T-helper 2 cell treated with Interferon-gamma antibody and Interleukin-4, amounts not matched to agents 100 ng/mL and 5 ng/mL, for 36 hours (primary cell): ENCODE data around the gene TRIP11. TPM values are rescaled to one million over a fixed set of nuclear protein-coding genes. Genes with fewer than 3 reads are reported as not detected.

ENCODE experiments used
- intact Hi-C: fragments of 100-400 bp; cut with micrococcal nuclease; formaldehyde crosslinking; loops from one replicate; pipeline ENCODE4 v1.15.1; 2023
- total RNA-seq: library from RNA; stranded (reverse); gene quantifications from 2 replicates; pipeline ENCODE4 v1.2.3, GENCODE V29; 2022

The TRIP11 gene
- 44.2 and 44.7 TPM in 2 replicates for total RNA-seq

GRCh38 chr14:92039719-92040430 is at the start of gene TRIP11:
TSS of gene TRIP11 (minus strand) at chr14:92040059. CDS start at chr14:92039685, 374 bp downstream.
- intact Hi-C loops = loop anchor here (1.0 to 10.0 kb wide), 6 partner anchors 66 to 755 kb away; partner anchors contain the start of genes ATXN3, CPSF2, GOLGA5 and NDUFB1

DNA sequence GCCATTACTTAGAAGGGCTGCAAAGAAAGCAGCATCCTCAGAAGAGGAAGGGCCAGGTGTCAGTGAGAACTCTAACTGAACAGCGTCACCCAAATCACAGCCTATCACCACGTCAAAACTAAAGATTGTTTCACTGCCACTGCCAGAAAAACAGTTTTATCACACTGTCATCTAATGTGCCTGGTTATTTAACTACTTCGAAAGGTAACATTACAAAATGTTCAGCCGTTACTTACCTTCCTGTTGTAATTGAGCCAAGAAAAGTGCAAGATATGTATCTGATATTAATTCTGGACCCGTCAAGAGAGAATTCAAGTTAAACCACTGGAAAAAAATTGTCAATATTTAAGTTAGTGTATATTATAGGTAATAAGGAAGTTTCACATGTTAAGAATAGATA is 48.6 kb upstream of the TRIP11 start:
- intact Hi-C loops = no loop called here

DNA sequence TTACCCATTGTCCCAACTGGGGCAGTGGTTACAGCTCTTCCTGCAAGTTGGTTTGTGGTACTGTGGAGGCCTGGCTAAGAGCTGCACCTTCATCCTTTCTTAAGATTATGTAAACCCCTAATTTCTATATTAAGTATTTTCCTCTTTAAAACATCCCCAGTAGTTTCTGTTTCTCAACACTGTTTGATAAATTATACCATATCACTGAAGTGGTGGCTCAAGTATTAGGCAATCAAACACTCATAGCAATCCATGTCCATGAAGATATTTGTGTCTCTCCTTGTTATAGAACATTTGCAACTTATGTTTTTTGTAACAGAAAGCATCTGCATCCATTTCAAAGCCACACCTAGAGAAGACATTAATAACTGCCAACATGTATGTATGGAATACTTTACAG is 34.7 kb upstream of the TRIP11 start:
- intact Hi-C loops = no loop called here

- intact Hi-C loops = no loop called here
Observed at GRCh38 chr14:92058006-92058917, 18.4 kb upstream of the TRIP11 start.

DNA sequence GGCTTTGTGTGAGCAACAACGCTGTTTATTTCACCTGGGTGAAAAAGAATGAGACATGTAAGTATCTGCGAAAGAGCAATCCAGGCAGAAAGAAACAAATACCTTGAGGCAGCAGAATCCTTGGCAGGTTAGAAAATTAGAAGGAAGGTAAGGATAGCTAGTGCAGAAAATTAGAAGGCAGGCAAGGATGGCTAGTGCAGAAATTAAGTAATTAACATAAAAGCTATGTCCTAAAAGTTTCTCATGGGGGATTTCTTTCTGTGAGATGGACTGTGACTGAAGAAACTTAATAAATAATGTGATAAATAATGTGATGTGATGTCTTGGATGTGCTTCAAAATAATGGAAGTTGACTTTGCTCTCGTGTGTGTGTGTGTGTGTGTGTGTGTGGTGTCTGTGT is 9.9 kb upstream of the TRIP11 start:
- intact Hi-C loops = loop anchor here (10.0 kb wide), 1 partner anchor 745 kb away; the partner anchor contains the start of gene GOLGA5

DNA sequence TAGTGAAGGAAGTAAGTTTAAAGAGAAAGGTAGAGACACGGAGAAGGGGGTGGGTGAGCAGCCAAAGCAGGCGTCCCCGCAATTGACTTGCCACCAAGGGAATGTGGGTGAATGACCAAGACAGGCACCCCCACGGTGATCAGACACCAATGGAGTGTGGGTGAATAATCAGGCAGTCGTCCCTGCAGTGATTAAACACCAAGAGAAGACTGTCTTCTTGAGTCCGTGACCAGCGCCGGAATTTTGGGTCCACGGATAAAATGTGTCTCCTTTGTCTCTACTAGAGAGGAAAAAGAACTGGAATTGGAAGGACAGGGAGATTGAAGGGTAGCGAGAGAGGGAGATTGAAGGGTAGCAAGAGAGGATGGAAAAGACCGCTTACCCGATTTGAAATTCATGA is 9.4 kb upstream of the TRIP11 start:
- intact Hi-C loops = loop anchor here (10.0 kb wide), 1 partner anchor 746 kb away; the partner anchor contains the start of gene GOLGA5

DNA sequence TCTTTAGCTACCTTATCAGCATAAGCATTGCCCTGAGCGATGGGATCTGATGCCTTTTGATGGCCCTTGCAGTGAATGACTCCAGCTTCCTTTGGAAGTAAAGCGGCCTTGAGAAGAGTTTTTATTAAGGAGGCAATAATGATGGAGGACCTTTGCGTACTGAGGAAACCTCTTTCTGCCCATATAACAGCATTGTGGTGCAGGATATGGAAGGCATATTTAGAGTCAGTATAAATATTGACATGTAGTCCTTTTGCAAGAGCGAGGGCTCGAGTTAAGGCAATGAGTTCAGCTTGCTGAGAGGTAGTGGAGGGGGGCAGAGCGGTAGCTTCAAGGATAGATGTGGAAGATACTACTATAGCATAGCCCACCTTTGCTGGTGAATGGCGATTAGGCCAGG is 6.0 kb upstream of the TRIP11 start:
- intact Hi-C loops = loop anchor here (10.0 kb wide), 1 partner anchor 749 kb away; the partner anchor contains the start of gene GOLGA5

DNA sequence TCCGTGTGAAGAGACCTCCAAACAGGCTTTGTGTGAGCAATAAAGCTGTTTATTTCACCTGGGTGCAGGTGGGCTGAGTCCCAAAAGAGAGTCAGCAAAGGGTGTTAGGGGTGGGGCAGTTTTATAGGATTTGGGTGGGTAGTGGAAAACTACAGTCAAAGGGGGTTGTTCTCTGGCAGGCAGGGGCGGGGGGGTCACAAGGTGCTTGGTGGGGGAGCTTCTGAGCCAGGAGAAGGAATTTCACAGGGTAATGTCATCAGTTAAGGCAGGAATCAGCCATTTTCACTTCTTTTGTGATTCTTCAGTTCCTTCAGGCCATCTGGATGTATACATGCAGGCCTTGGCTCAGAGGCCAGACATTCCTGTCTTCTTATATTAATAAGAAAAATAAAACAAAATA is 1.9 kb upstream of the TRIP11 start:
- intact Hi-C loops = loop anchor here (10.0 kb wide), 1 partner anchor 753 kb away; the partner anchor contains the start of gene GOLGA5

DNA sequence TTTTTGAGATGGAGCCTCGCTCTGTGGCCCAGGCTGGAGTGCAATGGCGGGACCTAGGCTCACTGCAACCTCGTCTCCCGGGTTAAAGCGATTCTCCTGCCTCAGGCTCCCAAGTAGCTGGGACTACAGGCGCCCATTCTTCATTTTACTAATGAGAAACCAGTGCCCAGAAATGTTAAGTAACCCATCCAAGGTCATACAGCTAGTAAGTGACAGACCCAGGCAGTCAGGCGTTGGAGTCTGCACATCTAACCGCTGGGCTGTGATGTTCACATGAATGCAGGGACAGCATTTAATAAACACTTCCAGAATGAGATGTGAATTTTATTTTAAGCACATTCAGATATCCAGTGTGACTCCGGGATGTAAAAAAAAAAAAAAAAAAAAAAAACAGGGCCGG is 1.3 kb upstream of the TRIP11 start:
- intact Hi-C loops = loop anchor here (10.0 kb wide), 1 partner anchor 754 kb away; the partner anchor contains the start of gene GOLGA5

DNA sequence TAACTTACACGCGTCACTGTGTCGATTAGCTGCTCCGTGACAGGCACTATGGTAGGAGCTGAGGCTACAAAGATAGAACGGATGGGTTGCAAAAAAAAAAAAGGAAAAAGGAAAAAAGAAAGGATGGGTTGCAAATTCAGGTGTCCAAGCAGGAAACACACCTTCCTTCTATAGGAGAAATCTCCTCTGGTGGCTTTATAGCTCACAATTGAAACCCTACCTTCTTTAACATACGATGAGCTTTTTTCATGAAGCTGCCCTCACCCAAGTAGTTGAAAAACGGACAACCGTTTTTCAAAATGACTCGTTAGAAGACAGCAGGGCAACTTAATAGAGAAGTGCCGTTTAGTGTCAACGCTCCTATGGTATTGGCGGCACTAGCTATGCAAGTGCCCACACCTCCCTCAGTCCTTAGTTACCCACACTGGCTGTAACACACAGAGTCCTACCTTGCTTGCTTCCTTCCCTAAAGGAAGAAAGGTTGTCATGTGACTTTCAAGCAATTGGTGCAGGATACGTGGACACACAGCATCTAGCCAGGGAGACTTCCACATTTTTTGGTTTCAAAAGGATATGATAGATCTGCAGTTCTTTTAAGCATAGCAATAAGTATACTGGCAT is 682 bp upstream of the TRIP11 start:
- intact Hi-C loops = loop anchor here (1.0 to 10.0 kb wide), 6 partner anchors 66 to 754 kb away; partner anchors contain the start of genes ATXN3, CPSF2, GOLGA5 and NDUFB1

DNA sequence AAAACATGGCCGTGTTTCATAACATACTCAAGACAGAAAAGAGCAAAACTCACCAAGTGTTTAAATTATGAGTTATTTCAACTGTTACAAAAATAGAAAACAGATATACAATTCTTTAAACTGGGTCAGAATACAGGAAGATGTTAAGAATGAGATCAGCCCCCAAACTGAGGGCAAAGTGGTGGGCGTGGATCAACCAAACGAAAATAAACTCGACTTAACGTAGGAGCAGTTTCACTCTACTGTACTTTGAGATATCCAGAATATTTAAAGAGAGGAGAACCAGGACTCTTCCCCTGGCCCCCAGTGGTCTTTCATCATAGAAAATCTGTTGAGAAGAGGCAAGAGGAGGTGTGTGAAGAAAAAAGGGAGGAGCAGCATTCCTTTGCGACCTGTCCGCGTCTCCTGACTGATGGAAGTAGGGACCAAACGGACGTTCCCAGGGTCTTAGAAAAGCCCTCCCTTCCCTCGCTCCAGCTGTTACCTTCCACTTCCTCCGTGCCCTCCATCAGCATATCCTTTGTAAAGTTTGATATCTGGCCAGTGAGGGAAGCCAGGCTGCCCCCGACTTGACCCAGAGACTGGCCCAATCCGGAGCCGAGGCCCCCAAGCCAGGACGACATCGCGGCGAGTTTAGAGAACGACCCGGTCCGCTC is 668 bp downstream of the TRIP11 start:
- intact Hi-C loops = no loop called here

DNA sequence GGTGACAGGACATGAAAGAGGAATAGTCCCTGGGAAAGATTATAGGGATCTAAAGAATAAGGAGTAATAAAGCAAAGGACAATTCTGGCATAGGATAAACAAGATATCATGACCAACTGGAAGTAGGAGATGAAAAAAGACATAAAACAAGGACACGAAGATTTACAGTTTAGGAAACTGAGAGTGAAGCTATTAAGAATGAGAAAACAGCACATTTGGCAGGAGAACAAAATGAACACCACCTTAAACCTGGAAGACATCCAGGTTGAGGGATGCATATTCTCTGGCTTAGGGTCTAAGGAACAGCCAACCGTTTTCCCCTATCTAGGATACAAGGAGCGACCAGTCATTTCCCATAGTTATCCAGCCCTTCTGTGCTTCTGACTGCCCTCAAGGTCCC is 1.9 kb downstream of the TRIP11 start:
- intact Hi-C loops = no loop called here

DNA sequence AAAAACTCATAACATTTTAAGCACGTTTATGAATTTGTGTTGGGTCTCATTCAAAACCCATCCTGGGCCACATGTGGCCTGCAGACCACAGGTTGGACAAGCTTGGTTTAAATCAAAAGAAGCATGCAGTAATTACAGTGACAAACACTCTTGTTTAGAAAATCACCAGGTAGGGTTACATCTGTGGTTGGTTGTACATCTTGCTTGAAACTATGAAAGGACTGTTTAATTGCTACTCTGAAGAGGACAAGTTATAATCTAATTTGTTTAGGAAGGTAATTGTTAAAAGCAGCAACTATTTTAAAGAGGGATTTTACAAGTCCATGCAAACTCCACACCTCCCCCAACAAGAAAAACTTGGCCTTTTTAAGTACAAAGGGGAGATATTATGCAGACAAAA is 4.0 kb downstream of the TRIP11 start:
- intact Hi-C loops = no loop called here

DNA sequence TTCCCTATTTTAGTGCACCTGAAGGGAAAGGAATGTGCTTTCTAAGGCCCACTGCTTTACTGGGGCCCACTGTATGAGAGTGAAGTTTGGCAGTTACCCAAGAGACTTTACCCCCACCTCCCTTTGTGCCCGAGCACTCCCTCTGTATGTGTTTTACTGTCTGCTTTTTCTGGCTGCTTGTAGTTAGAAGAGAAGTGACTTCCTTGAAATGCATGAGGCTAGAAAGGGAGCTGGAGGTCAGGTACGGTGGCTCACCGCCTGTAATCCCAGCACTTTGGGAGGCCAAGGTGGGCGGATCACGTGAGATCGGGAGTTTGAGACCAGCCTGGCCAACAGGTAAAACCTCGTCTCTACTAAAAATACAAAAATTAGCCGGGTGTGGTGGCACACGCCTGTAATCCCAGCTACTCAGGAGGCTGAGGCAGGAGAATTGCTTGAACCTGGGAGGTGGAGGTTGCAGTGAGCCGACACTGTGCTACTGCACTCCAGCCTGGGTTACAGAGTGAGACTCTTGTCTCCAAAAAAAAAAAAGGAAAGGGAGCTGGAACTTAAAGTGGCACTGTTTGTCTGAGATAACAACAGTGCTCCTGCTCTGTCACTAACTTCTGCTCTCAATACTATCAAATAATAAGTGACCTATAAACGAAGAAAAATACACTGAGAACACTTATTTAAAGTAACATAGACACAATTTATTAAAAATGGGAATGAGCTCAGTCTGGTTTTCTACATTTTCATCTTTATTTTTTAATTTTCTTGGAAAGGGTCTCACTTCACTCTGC is 5.8 kb downstream of the TRIP11 start:
- intact Hi-C loops = no loop called here

GRCh38 chr14:92033433-92033832 is 6.4 kb downstream of the TRIP11 start:
- intact Hi-C loops = no loop called here

DNA sequence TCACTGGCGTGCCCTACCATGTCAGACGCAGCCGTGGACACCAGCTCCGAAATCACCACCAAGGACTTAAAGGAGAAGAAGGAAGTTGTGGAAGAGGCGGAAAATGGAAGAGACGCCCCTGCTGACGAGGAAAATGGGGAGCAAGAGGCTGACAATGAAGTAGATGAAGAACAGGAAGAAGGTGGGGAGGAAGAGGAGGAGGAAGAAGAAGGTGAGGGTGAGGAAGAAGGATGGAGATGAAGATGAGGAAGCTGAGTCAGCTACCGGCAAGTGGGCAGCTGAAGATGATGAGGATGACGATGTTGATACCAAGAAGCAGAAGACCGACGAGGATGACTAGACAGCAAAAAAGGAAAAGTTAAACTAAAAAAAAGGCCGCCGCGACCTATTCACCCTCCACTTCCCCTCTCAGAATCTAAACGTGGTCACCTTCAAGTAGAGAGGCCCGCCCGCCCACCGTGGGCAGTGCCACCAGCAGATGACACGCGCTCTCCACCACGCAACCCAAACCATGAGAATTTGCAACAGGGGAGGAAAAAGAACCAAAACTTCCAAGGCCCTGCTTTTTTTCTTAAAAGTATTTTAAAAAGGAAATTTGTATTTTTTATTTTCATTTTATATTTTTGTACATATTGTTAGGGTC is 13.2 kb downstream of the TRIP11 start:
- intact Hi-C loops = no loop called here

- intact Hi-C loops = no loop called here
Observed at GRCh38 chr14:92022036-92022435, 17.8 kb downstream of the TRIP11 start.

- intact Hi-C loops = no loop called here
Observed at GRCh38 chr14:92021523-92021922, 18.3 kb downstream of the TRIP11 start.

GRCh38 chr14:92014040-92014439 is 25.8 kb downstream of the TRIP11 start:
- intact Hi-C loops = no loop called here
